ENCODE measurements around the gene PHKB.
"Not testable (repeated sequence)": the region's sequence is repeated elsewhere in the genome, so short reads cannot be mapped to it uniquely, and the experiment has no call there.

PHKB gene

DNA sequence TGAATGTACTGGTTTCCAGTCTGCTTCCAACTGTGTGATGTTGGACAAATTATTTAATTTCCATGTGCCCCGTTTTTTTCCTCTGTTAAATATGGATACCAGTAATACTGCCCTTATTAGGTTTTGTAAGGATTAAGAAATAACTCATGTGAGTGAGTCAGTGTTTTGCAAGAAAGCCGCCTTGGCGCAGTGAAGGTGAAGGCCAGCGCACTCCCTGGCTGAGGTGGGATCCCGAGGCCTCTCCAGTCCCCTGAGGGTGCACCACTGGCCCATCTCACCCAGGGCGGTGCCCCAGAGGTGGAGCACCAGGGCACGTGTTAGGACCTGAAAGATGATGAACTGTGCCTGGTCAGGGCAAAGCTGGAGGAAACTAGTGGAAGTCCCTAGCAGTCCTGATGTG lies 43.5 kb downstream of the PHKB start:
- no peak for DNase-seq (ENCODE audit: low read depth in 2 of 2)

DNA sequence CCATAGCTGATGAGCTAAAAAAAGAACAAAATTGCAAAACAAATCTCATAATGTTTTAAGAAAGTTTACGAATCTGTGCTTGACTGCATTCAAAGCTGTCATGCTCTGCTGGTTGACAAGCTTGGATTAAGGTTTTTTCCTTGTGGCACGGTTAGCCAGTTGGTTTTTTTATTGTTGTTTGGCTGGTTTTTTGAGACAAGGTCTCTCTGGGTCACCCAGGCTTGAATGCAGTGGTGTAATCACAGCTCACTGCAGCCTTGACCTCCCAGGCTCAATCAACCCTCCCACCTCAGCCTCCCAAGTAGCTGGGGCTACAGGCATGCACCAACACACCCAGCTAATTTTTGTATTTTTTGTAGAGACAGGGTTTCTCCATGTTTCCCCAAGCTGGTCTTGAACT lies 45.7 kb downstream of the PHKB start:
- DNase-seq (ENCODE audit: low read depth in 2 of 2), result no peak

DNA sequence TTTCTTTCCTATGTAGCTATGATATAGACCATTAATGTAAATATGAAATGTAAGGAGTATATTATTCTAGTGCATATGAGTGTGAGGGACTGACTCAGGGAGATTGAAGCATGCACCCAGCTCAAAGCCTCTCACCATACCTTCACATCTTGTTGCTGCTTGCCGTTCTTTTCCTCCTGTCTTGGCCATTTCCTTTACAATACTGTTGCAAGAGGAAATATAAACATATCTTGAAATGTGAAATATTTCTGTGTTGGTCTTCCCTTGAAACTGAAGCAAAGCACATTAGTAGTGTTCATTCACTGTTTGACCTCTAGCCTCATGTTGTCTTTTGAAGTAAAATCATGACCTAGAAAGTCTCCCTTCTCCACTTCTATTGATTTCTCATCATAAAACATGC lies 46.6 kb downstream of the PHKB start:
- no peak for DNase-seq (ENCODE audit: low read depth in 2 of 2)

DNA sequence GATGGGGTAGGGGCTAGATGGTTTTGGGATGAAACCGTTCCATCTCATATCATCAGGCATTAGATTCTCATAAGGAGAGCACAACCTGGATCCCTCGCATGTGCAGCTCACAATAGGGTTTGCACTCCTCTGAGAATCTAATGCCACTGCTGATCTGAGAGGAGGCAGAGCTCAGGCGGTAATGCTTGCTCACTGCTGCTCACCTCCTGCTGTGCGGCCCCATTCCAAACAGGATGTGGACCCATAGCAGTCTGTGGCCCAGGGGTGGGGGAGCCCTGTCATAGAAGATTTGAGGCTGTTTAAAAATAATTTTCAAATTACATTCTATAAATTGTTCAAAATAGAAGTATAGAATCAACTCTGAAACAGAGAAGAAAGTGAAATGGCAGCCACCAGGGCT lies 50.8 kb downstream of the PHKB start:
- no peak for DNase-seq (ENCODE audit: low read depth in 2 of 2)

DNA sequence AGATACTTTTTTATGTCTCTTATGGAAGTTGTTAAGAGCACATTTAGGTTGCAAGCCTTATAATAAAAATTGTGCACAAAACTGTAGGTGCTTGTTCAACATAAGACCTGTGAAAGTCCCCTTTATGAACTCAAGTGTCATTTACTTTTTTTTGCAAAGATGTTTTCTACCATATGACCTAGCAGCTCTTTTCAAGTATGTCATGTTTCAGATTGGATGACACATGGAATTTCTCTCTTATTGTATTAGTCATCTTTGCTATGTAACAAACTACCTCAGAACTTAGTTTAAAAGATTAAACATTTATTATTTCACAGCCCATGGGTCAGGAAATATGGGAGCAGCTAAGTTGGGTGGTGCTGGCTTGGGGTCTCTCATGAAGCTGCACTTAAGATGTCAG lies 57.9 kb downstream of the PHKB start:
- no peak for DNase-seq (ENCODE audit: low read depth in 2 of 2)

DNA sequence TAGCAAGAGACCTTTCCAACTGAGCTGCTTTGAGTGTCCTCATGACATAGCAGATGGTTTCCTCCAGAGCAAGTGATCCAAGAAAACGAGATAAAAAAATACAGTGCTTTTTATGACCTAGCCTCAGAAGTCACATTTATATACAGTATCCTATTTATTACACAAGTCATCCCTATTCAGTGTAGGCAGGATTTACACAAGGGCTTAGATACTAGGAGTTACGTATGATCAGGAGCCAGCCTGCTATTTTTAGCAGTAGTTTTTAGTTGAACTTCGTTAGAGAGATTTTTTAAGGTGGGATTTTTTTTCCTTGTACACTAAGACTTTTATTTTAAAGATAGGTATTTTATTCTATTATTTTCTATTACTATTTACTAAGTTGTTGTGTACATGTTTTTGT lies 58.4 kb downstream of the PHKB start:
- no peak for DNase-seq (ENCODE audit: low read depth in 2 of 2)

DNA sequence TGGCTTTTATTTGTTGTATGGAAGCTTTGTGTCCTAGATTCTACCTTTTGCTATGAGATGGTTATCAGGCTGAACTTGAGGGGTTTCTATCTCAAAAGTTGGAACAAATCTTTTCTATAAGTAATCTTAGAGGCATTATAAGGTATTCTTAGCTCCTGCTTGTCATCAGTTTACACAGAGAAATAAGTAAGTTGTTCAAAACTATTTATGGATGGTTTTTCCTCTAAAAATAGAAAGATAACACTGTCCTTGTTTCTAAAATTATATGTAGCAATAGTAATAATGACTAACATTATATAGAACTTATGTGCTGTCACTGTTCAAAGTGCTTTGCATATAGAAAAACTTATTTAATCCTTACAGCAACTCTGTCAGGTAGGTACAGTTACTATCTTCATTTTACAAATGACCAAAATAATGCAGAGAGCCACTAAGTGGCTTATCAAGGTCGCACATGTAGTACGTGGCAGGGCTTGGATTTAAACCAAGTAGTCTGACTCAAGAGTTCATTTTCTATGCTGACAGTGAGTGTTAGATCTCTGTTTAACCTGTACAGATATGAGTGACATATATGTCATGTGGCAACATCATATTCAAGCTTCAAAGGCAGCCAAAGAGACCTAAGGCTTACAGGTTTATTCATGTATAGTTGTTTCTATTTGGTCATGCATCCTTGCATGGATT lies 59.0 kb downstream of the PHKB start:
- no peak for DNase-seq (ENCODE audit: low read depth in 2 of 2)

DNA sequence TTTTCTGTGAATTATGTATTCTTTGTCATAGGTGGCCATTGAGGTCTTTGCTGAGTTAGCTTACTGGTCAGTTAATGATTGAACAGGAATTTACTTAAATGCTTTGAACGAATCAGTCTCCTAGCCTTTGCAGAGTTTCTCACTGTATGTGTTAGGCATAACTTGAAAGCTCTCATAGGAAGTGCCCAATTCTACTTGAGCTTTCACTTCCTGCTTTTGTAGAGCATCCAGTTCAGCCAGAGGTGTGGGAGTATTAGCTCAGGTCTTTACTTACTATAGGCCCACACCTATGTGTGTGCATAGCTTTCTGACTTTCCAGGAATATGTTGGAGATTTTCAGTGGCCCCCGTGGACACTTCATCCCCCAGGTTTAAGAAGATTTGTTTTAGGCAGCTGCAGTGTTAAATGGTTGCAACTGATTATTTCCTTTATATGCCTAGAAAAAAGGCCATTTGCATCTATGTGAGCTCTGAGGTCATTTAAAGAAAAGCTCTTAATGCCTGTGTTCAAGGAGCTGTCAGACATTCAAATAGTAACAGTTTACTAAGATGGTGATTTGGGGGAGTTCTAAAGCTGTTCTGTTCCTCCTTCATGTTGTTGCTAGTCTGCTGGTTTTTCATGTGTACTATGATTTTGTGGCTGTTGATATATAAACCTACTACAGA lies 62.3 kb downstream of the PHKB start:
- DNase-seq (ENCODE audit: low read depth in 2 of 2), result no peak

DNA sequence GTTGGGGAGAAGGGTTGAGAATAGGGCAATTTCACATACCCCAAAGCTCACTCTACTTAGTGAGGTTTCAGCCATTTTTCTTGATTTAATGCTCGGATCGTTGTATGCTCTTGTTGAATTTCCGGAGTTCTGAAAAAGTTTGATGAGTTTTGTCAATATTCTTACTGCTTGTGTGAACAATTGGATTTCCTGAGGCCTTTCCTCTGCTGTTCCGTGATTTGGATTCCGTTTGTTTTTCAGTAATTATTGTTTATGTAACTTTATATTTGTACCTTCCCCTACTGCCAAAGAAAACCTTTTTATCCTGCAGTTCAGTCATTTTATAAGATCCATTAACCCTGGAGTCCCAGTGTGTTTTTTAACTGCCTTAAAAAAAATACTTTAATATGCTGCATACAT lies 62.9 kb downstream of the PHKB start:
- DNase-seq (ENCODE audit: low read depth in 2 of 2), result no peak

DNA sequence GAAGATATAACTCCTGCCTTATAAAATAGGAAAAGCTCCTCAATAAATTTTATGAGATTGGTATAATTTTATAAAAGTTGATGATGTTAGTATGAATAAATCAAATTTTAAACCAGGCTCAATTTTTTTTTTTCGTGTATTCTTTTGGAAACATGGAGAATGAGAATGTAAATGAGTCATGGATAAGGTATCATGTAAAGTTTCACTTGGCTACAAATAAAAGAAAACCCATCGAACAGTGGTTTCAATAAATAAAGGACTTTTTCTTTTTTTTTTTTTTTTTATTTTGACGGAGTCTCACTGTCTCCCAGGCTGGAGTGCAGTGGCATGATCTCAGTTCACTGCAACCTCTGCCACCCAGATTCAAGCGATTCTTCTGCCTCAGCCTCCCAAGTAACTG lies 67.3 kb downstream of the PHKB start:
- no peak for DNase-seq (ENCODE audit: low read depth in 2 of 2)

DNA sequence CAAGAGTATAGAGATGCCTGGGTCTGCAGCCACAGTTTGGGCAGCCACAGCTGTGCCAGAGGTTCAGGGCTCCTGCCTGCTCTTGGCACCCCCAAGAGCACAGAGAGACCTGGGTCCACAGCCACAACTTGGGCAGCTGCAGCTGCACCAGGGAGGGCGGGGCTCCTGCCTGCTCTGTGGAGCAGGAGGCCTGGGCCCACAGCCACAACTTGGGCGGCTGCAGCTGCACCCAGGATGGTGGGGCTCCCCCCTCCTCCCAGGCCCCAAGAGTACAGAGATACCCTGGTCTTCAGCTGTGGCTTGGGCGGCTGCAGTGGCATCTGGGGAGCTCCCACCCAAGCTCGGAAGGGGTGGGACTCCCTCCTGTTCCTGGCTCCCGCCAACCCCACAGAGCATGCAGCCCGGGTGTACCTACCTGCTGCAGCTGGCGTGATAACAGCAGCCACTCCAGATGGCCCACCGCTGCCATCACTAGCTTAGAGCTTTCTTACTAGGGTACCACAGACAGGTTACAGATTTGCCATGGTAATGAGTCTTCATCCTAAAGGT lies 72.7 kb downstream of the PHKB start:
- DNase-seq (ENCODE audit: low read depth in 2 of 2), result no peak

DNA sequence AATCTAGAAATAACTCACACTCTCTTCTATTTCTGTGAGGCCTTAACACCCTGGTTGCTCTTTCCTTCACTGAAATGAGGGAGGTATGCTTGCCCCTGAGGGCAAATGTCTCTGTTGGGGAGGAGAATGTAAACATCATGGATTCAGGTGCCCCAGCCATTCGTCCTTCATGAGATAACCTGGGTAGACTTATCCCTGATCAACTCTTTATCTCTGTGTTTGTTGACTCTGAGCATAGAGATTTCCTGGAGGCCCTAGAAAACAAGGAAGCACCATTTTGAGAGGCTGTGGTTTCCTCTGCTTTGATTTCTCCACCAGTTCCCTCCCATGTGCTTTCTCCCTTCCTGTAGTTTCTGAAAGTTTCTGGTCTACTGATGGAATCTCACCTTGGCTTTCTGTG lies 77.3 kb downstream of the PHKB start:
- DNase-seq (ENCODE audit: low read depth in 2 of 2), result no peak

DNA sequence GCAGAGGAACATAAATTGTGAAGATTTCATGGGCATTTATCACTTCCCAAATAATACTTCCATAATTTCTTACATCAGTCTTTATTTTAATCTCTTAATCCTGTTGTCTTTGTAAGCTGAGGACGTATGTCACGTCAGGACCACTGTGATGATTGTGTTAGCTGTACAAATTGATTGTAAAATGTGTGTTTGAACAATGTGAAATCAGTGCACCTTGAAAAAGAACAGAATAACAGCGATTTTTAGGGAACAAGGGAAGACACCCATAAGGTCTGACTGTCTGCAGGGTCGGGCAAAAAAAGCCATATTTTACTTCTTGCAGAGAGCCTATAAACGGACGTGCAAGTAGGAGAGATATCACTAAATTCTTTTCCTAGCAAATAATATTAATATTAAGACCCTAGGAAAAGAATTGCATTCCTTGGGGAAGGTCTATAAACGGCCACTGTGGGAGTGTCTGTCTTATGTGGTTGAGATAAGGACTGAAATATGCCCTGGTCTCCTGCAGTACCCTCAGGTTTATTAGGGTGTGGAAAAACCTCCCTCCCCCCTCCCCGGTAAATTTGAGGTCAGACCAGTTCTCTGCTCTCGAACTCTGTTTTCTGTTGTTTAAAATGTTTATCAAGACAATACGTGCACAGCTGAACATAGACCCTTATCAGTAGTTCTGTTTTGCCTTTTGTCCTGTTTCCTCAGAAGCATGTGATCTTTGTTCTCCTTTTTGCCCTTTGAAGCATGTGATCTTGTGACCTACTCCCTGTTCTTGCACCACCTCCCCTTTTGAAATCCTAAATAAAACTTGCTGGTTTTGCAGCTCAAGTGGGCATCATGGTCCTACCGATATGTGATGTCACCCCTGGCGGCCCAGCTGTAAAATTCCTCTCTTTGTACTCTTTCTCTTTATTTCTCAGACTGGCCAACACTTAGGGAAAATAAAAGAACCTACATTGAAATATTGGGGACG lies 78.9 kb downstream of the PHKB start:
- DNase-seq (ENCODE audit: low read depth in 2 of 2), result not testable (repeated sequence)

DNA sequence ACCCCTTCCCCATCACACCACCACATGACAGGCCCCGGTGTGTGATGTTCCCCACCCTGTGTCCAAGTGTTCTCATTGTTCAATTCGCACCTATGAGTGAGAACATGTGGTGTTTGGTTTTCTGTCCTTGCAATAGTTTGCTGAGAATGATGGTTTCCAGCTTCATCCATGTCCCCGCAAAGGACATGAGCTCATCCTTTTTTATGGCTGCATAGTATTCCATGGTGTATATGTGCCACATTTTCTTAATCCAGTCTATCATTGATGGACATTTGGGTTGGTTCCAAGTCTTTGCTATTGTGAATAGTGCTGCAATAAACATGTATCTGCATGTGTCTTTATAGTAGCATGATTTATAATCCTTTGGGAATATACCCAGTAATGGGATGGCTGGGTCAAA lies 80.0 kb downstream of the PHKB start:
- DNase-seq (ENCODE audit: low read depth in 2 of 2), result not testable (repeated sequence)

DNA sequence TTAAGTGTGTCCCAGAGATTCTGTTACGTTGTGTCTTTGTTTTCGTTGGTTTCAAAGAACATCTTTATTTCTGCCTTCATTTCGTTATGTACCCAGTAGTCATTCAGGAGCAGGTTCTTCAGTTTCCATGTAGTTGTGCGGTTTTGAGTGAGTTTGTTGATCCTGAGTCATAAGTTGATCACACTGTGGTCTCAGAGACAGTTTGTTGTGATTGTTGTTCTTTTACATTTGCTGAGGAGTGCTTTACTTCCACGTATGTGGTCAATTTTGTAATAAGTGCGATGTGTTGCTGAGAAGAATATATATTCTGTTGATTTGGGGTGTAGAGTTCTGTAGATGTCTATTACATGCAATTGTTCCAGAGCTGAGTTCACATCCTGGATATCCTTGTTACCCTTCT lies 83.1 kb downstream of the PHKB start:
- not testable (repeated sequence) for DNase-seq (ENCODE audit: low read depth in 2 of 2)

DNA sequence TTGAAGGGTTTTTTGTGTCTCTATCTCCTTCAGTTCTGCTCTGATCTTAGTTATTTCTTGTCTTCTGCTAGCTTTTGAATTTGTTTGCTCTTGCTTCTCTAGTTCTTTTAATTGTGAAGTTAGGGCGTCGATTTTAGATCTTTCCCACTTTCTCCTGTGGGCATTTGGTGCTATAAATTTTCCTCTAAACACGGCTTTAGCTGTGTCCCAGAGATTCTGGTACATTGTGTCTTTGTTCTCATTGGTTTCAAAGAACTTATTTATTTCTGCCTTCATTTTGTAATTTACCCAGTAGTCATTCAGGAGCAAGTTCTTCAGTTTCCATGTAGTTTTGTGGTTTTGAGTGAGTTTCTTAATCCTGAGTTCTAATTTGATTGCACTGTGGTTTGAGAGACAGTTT lies 90.1 kb downstream of the PHKB start:
- not testable (repeated sequence) for DNase-seq (ENCODE audit: low read depth in 2 of 2)

DNA sequence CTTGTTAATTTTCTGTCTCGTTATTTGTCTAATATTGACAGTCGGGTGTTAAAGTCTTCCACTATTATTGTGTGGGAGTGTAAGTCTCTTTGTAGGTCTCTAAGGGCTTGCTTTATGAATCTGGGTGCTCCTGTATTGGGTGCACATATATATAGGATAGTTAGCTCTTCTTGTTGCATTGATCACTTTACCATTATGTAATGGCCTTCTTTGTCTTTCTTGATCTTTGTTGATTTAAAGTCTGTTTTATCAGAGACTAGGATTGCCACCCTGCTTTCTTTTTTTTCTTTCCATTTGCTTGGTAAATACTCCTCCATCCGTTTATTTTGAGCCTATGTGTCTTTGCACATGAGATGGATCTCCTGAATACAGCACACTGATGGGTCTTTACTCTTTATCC lies 90.6 kb downstream of the PHKB start:
- not testable (repeated sequence) for DNase-seq (ENCODE audit: low read depth in 2 of 2)

DNA sequence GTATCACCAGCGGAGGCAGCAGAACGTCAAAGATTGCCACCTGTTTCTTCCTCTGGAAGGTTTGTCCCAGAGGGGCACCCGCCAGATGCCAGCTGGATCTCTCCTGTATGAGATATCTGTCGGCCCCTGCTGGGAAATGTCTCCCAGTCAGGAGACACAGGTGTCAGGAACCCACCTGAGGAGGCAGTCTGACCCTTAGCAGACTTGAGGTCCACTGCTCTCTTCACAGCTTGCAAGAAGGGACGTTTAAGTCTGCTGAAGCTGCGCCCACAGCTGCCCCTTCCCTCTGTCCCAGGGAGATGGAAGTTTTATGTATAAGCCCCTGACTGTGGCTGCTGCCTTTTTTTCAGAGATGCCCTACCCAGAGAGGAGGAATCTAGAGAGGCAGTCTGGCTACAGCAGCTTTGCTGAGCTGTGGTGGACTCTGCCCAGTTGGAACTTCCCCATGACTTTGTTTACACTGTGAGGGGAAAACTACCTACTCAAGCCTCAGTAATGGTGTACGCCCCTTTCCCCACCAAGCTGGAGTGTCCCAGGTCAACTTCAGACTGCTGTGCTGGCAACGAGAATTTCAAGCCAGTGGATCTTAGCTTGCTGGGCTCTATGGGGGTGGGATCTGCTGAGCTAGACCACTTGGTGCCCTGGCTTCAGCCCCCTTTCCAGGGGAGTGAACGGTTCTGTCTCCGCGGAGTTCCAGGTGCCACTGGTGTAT lies 92.9 kb downstream of the PHKB start:
- DNase-seq (ENCODE audit: low read depth in 2 of 2), result no peak

DNA sequence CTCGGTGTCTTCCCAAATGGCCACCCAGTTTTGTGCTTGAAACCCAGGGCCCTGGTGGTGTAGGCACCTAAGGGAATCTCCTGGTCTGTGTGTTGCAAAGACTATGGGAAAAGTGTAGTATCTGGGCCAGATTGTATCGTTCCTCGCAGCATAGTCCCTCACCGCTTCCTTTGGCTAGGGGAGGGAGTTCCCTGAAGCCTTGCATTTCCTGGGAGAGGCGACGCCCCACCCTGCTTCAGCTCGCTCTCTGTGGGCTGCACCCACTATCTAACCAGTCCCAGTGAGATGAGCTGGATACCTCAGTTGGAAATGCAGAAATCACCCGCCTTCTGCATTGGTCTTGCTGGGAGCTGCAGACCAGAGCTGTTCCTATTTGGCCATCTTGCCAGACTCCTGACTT lies 93.5 kb downstream of the PHKB start:
- not testable (repeated sequence) for DNase-seq (ENCODE audit: low read depth in 2 of 2)

DNA sequence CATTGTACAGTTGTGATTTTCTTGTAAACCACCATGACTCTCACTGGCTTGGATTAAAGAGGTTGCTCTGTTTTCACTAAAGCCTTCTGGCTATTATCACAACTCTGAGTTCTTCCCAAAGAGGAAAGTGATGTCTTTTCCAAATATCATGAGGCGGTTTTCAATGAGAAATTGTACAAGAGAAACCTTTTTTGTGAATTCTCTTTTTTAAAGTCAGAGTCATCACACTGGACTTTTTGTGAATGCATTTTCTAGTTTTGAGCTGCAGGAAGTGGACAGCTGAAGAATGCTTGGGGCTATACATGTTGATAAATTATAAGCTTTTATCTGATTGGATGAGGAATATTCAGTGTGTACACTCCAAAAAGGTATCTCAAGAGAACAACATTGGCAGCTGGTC lies 100.2 kb downstream of the PHKB start:
- DNase-seq (ENCODE audit: low read depth in 2 of 2), result no peak

DNA sequence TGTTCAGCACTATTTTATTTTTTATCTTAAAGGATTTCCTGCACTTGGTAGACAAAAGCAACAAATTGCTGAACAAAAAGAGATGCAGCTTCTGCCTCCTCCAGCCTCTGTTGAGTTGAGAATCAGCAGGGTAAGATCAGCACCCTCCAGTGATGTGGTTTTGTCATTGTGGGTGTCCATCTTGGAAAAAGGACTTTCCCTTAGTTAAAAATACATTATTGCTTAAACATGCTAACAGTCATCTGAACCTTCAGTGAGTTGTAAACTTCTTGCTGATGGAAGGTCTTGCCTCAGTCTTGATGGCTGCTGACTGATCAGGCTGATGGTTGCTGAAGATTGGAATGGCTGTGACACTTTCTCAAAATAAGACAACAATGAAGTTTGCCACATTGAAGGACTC lies 101.2 kb downstream of the PHKB start:
- no peak for DNase-seq (ENCODE audit: low read depth in 2 of 2)

DNA sequence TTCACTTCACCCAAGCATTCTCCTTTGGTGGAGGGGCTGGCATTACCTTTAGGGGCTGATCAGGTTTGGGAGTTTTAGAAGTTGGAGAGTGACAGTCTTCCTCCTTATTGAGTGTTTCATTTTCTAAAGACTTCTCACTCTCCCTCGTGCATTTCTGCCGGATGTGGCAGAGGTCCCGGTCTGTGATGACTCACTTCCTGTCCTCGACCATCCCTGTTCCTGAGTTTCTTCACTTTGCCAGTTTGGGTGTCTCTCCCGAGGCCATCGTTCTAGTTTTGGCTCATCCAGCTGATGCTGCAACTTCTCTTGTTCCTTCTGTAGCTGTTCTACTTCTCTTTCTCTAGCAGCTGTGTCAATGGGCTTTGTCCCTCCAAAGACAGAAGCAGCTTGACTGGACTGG lies 104.3 kb downstream of the PHKB start:
- no peak for DNase-seq (ENCODE audit: low read depth in 2 of 2)

Data from activated CD4-positive, alpha-beta T cell treated with anti-CD3 and anti-CD28 coated beads for 24 hours (primary cell).